ENCODE results near the gene TLR1.
"Not testable (repeated sequence)": the region's sequence is repeated elsewhere in the genome, so short reads cannot be mapped to it uniquely, and the experiment has no call there.

TLR1 gene

GRCh38 chr4:38769857-38770256 is 34.7 kb downstream of the TLR1 start:
- H3F3A ChIP-seq (ENCODE audit: insufficient read depth, low read length) = no peaks in the 10 kb centered on the region
- TF ChIP-seq CTCF (IDR thresholded peaks at IDR 0.05; ENCODE audit: low read length) (no peak), EZH2phosphoT487 (IDR thresholded peaks at IDR 0.05; ENCODE audit: low read length) (no peak), EZH2 (optimal IDR thresholded peaks at IDR 0.05; ENCODE audit: low read depth, low read length) (no peak)
- DNase-seq = no peak
- no peaks in the 10 kb centered on the region for H3K9me2 ChIP-seq (replicated peaks; ENCODE audit: insufficient read depth, low read length)
- H3K4me2 ChIP-seq (ENCODE audit: low read depth, low read length) = no peak overlapping the region
- no peak overlapping the region for H3K4me3 ChIP-seq (ENCODE audit: low read length)
- no peaks in the 10 kb centered on the region for H3K4me1 ChIP-seq (ENCODE audit: low read length)
- H3K27ac ChIP-seq (ENCODE audit: low read length) = no peak overlapping the region
- no peaks in the 10 kb centered on the region for H4K20me1 ChIP-seq (ENCODE audit: insufficient read depth, low read length)
- H3K27me3 ChIP-seq (replicated peaks; ENCODE audit: insufficient read depth, low read length) = no peaks in the 10 kb centered on the region
- no peaks in the 10 kb centered on the region for H3K9me3 ChIP-seq (replicated peaks; ENCODE audit: insufficient read depth, low read length)
- no peaks in the 10 kb centered on the region for H3K79me2 ChIP-seq (ENCODE audit: low read length)
- H3K9ac ChIP-seq (ENCODE audit: low read length) = no peak overlapping the region
- no peaks in the 10 kb centered on the region for H3K36me3 ChIP-seq (replicated peaks; ENCODE audit: insufficient read depth, low read length)
- H2AFZ ChIP-seq (ENCODE audit: low read length) = no peak overlapping the region

DNA sequence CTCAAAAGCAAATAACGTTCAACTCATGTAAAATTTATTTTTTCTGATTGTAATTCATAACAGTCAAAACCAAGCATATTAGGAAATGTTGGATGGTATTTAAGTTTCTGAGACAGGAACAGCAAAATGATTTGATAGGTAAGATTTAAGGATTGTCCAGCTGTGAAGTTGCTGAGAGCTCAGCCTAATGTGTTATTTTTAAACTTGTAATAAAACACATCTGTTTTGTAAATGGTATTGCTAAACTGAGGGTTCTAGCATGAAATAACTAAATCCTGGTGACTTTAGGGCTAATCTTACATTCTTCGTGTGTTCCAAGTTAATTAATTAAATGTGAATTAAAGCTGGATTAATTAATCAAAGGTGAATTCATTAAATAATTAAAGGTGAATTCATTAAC is 35.1 kb downstream of the TLR1 start:
- Histone ChIP-seq H3K27me3 (replicated peaks; ENCODE audit: insufficient read depth, low read length) (no peaks in the 10 kb centered on the region), H3K4me2 (ENCODE audit: low read depth, low read length) (no peak overlapping the region), H3K36me3 (replicated peaks; ENCODE audit: insufficient read depth, low read length) (no peaks in the 10 kb centered on the region), H3K4me3 (ENCODE audit: low read length) (no peak overlapping the region), H4K20me1 (ENCODE audit: insufficient read depth, low read length) (no peaks in the 10 kb centered on the region), H2AFZ (ENCODE audit: low read length) (no peak overlapping the region), H3K9ac (ENCODE audit: low read length) (no peak overlapping the region), H3K9me2 (replicated peaks; ENCODE audit: insufficient read depth, low read length) (no peaks in the 10 kb centered on the region), H3K79me2 (ENCODE audit: low read length) (no peaks in the 10 kb centered on the region), H3F3A (ENCODE audit: insufficient read depth, low read length) (no peaks in the 10 kb centered on the region), H3K9me3 (replicated peaks; ENCODE audit: insufficient read depth, low read length) (no peaks in the 10 kb centered on the region), H3K4me1 (ENCODE audit: low read length) (no peaks in the 10 kb centered on the region), H3K27ac (ENCODE audit: low read length) (no peak overlapping the region)
- no peak for TF ChIP-seq EZH2phosphoT487 (IDR thresholded peaks at IDR 0.05; ENCODE audit: low read length)
- no peak for TF ChIP-seq CTCF (IDR thresholded peaks at IDR 0.05; ENCODE audit: low read length)
- TF ChIP-seq EZH2 (optimal IDR thresholded peaks at IDR 0.05; ENCODE audit: low read depth, low read length) = no peak
- DNase-seq = no peak

DNA sequence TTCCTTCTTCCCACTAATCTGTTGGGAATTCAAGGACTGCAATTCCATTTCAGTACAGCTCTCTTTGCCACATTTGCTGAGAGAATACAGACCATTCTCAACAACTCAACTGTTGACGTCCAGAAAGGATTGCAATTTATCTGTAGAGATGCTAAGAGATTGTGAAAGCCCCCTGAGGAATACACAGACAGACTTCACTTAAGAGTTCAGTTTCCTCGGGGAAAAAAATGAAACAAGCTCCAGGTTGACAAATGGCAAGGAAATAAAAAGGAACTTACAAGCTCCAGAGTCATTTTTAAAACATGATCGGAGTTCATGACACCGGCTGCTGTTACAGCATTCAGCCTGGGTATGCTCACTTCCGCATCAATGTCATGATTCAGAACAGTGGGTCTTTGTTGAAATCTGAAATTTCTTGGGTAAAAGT is 35.6 kb downstream of the TLR1 start:
- Histone ChIP-seq H3K4me1 (ENCODE audit: low read length) (no peaks in the 10 kb centered on the region), H3K9me2 (replicated peaks; ENCODE audit: insufficient read depth, low read length) (no peaks in the 10 kb centered on the region), H3K79me2 (ENCODE audit: low read length) (no peaks in the 10 kb centered on the region), H3K9ac (ENCODE audit: low read length) (no peak overlapping the region), H3K4me2 (ENCODE audit: low read depth, low read length) (no peak overlapping the region), H3K9me3 (replicated peaks; ENCODE audit: insufficient read depth, low read length) (no peaks in the 10 kb centered on the region), H3K4me3 (ENCODE audit: low read length) (no peak overlapping the region), H2AFZ (ENCODE audit: low read length) (no peak overlapping the region), H3K36me3 (replicated peaks; ENCODE audit: insufficient read depth, low read length) (no peaks in the 10 kb centered on the region), H3K27ac (ENCODE audit: low read length) (no peak overlapping the region), H3K27me3 (replicated peaks; ENCODE audit: insufficient read depth, low read length) (no peaks in the 10 kb centered on the region), H3F3A (ENCODE audit: insufficient read depth, low read length) (no peaks in the 10 kb centered on the region), H4K20me1 (ENCODE audit: insufficient read depth, low read length) (no peaks in the 10 kb centered on the region)
- DNase-seq = no peak
- TF ChIP-seq EZH2phosphoT487 (IDR thresholded peaks at IDR 0.05; ENCODE audit: low read length) (no peak), CTCF (IDR thresholded peaks at IDR 0.05; ENCODE audit: low read length) (no peak), EZH2 (optimal IDR thresholded peaks at IDR 0.05; ENCODE audit: low read depth, low read length) (no peak)

- H3K4me1 ChIP-seq (ENCODE audit: low read length); H3K4me2 ChIP-seq (ENCODE audit: low read depth, low read length); H3K9me3 ChIP-seq (replicated peaks; ENCODE audit: insufficient read depth, low read length); H4K20me1 ChIP-seq (ENCODE audit: insufficient read depth, low read length); H3K79me2 ChIP-seq (ENCODE audit: low read length); H3K36me3 ChIP-seq (replicated peaks; ENCODE audit: insufficient read depth, low read length); H3K27ac ChIP-seq (ENCODE audit: low read length); DNase-seq; H2AFZ ChIP-seq (ENCODE audit: low read length); H3K9me2 ChIP-seq (replicated peaks; ENCODE audit: insufficient read depth, low read length); H3K9ac ChIP-seq (ENCODE audit: low read length); H3F3A ChIP-seq (ENCODE audit: insufficient read depth, low read length); H3K27me3 ChIP-seq (replicated peaks; ENCODE audit: insufficient read depth, low read length); H3K4me3 ChIP-seq (ENCODE audit: low read length): not testable (repeated sequence)
Measured at GRCh38 chr4:38766940-38767339, 37.7 kb downstream of the TLR1 start.
